GM18511 (cell line): ENCODE measurements around the gene PAX8.

Experiments used
- ATAC-seq: cut with Tn5 transposase; IDR thresholded peaks from one replicate; pipeline ENCODE4 v1.9.1; 2021; ENCODE audit warnings: mild to moderate bottlenecking, moderate library complexity; ENCODE audit not compliant: unreplicated experiment

Gene PAX8

DNA sequence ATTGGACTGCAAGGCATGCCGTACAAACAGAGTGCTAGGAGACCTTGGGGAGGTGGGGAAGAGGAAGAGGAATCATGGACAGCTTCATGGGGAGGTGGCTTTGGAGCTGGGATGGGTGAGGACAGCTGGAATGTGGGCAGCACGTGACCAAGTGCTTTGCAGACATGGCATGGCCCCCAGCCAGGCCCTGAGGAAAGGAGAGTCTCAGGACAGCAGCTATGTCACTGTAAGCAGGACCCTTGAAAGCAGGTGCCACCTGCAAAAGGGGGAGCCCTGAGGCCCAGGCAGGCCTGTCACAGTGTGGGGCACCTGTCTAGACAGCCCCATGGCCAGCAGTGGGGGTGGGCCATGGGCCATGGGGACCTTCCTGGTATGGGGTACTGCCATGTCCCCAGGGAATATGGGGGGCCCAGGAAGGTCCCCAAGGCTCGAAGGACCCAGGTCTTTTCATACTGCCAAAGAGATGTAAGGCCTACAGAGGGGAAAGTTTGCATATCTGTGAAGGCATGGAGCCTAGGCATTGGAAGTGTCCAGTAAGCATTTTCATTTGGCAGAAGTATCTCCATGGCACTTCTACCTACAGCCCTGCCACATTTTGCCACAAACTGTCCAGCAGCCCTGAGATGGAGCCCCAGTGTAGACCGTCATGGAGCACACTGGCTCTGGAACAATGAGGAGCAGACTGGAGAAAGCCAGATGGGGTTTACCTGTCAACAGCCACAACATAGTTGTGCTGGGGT, 9.9 kb downstream of the PAX8 start:
- no peak for ATAC-seq

- ATAC-seq: no peak
These were observed 12.3 kb downstream of the PAX8 start for GRCh38 chr2:113266431-113266830.

DNA sequence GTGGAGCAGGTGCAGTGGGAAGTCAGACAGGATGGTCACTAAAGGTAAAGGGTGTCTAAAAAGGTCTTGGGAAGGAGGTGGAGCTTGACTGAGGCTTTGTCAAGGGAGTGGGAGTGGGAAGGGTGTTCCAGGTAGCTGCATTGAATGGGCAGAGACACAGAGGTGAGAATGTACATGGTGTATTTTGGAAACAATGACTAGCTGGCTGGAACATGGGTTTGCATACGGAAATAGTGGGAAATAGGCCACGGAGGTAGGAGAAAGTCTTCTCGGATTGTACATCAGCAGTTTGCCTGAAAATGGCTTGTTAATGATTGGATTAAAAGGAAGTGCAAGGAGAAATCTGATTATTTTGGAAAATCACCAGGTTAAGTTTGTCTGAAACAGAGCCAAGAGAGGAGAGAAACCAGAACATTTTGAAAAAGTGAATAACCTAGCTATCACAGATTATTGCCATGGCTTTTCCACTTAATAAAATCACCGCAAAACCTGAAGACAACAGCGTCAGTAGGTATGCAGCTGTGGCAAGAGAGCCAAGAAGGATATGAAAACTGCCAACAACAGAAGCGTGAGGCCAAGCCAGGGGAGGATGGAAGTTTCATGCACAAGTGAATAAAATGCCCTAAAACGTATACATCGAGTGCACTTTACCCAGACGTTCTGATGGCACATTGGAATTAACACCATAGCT, 13.9 kb downstream of the PAX8 start:
- ATAC-seq: no peak

DNA sequence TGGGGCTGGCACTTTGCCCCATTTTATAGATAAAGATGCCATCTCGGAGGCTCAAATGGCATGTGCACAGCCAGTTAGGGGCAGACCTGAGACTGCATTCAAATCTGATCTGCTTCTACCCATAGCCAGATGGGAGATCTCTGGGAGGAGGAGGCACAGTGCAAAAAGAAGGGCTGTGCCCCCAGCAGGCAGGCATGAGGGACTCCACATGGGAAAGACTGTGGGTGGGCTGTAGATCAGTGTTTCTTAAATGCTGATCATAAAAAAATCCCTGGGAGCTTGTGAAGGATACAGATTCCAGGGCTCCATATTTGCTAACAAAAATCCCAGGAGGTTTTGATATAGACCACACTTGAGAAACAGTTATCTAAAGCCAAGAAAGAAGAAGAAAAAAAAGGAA, 15.2 kb downstream of the PAX8 start:
- no peak for ATAC-seq

GRCh38 chr2:113260991-113261390, 17.7 kb downstream of the PAX8 start:
- ATAC-seq: no peak

GRCh38 chr2:113258471-113259147, 20.1 kb downstream of the PAX8 start:
- ATAC-seq: no peak

DNA sequence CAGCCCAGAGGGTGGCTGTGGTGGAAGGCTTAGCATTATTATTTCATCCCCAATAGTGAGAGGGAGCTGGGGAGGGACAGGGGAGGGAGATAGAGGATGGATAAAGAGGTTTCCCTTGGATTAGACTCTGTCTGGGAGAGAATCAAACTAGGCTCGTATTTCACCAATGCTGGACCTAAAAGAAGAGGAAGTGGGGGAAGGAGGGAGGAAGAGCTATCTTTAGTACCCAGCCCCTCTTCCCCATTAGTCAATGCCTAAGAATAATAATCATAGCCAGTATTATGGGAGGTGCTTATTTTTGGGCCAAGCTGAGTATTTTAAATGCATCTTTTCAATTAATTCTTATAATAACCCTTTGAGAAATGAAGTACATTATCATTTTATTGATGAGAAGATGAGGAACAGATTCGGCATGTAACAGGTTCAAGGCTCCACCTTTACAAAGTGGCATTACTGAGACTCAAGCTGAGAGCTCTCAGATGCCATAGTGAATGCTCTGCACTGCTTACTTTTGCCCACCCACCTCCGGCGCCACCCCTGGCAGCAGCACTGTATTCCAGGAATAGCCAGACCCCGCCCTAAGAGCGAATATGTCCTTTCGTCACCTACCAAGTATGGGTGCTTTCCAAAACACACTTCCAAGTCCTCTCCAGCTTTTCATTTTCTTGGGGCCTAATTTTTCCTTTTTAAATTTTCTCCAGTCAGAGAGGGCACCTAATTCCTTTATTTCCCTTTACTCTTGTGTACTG, 21.0 kb downstream of the PAX8 start:
- ATAC-seq: no peak

GRCh38 chr2:113255140-113256070, 23.3 kb downstream of the PAX8 start:
- no peak for ATAC-seq

- no peak for ATAC-seq
These were observed 25.3 kb downstream of the PAX8 start for GRCh38 chr2:113253453-113253852.

GRCh38 chr2:113252047-113252590, 26.6 kb downstream of the PAX8 start:
- no peak for ATAC-seq

- no peak for ATAC-seq
These were observed 27.6 kb downstream of the PAX8 start for GRCh38 chr2:113251118-113251517.

- ATAC-seq: peak; percentile 70
These were observed 29.5 kb downstream of the PAX8 start for GRCh38 chr2:113248997-113249770.

DNA sequence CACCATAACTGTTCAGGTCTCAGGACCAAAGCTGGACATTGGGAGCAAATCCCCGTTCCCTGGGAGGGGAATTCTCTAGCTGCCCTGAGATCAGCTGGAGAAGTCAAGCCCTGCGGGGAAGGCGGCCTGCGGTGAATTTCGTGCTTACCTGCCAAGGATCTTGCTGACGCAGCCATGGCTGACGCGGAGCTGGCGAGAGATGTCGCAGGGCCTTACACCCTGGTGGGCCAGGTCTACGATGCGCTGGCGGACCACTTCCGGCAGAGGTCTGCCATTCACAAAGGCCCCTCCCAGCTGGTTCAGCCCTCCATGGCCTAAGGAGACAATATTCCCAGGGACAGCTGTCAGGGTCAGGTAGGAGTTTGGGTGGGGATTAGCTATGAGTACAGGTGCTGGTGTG, 32.1 kb downstream of the PAX8 start:
- ATAC-seq: no peak

GRCh38 chr2:113245276-113245711, 33.4 kb downstream of the PAX8 start:
- no peak for ATAC-seq

- no peak for ATAC-seq
These were observed 36.4 kb downstream of the PAX8 start for GRCh38 chr2:113242327-113242726.

DNA sequence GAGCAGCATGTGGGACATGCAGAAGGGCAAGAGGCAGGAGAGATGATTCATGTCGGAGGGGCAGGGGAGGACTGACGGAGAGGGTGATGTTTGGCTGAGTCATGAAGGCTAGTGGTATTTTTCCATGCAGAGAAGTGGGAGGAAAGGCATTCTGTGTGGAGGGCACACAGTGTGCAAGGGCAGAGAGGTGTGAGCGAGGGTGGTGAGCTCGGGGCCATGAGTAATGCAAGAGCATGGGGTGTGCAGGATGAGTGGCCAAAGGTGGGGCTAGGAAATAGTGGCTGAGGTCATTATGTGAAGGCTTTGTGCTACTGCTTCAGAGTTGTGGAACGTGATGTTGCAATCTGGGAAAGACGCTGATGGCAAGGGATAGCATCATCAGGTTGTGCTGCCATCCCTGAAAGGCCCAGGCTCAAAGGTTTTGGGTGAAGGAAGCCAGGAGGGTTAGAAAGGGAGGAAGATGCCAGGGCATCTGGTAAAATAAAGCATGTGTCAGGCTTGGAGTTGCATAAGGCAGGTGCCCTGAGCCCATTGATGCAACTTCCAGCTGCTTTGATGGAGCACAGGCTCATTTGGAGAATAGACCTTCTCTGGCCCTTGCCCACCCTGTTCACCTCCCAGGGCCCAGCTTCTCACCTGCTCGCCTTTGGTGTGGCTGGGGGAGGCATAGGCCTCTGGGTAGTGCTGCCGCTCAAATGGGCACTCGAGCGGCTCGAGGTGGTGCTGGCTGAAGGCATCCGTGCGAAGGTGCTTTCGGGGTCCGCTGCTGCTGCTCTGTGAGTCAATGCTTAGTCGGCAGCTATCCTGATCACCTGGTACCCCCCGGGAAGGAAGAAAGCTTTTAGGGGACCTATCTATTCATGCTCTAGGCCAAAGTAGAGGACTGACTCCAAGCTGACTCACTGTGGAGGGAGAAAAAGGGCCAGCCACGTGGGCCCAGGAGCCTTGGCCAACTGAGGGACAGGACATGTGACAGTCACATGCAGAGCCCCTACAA, 37.5 kb downstream of the PAX8 start:
- no peak for ATAC-seq

GRCh38 chr2:113240150-113240914, 38.4 kb downstream of the PAX8 start:
- ATAC-seq: no peak
